Endothelial cell of umbilical vein (primary cell): ENCODE results near the gene NFS1.

ENCODE experiments used
- CTCF ChIP-seq, 2 donors: IDR thresholded peaks; 1 replicate in 1 of 2; 2 replicates in 1 of 2; pipeline ENCODE4 v1.5.1; 2011; ENCODE audit warnings: low read length in 2 of 2, mild to moderate bottlenecking in 2 of 2, moderate library complexity in 2 of 2, control low read depth in 1 of 2, inconsistent platforms in 1 of 2, low read depth in 1 of 2; ENCODE audit not compliant: insufficient read depth in 1 of 2; ENCODE audit errors: extremely low read depth in 1 of 2
- EZH2 ChIP-seq: IDR thresholded peaks from 2 replicates; pipeline ENCODE4 v1.6.1; 2012; ENCODE audit warnings: borderline replicate concordance, low read depth, mild to moderate bottlenecking, moderate library complexity, low read length, inconsistent platforms; ENCODE audit not compliant: severe bottlenecking
- GATA2 ChIP-seq: IDR thresholded peaks from 2 replicates; pipeline ENCODE4 v1.7.0; 2011; ENCODE audit warnings: low read depth, mild to moderate bottlenecking, moderate library complexity, mixed read lengths, low read length; ENCODE audit not compliant: insufficient read length, insufficient read depth
- JUN ChIP-seq: IDR thresholded peaks from 2 replicates; pipeline ENCODE4 v1.6.1; 2011; ENCODE audit warnings: borderline replicate concordance, low read depth; ENCODE audit not compliant: insufficient read length, insufficient read depth
- MAX ChIP-seq: IDR thresholded peaks from 2 replicates; pipeline ENCODE4 v1.6.1; 2011; ENCODE audit not compliant: insufficient read depth, insufficient read length
- POLR2A ChIP-seq: IDR thresholded peaks from 2 replicates; pipeline ENCODE4 v1.6.1; 2012; ENCODE audit warnings: low read depth, mild to moderate bottlenecking, control low read depth, low read length
- POLR2AphosphoS5 ChIP-seq: IDR thresholded peaks from 2 replicates; pipeline ENCODE4 v1.6.1; 2012; ENCODE audit warnings: low read depth, mild to moderate bottlenecking, control low read depth, low read length, moderate library complexity; ENCODE audit not compliant: insufficient read depth

DNA sequence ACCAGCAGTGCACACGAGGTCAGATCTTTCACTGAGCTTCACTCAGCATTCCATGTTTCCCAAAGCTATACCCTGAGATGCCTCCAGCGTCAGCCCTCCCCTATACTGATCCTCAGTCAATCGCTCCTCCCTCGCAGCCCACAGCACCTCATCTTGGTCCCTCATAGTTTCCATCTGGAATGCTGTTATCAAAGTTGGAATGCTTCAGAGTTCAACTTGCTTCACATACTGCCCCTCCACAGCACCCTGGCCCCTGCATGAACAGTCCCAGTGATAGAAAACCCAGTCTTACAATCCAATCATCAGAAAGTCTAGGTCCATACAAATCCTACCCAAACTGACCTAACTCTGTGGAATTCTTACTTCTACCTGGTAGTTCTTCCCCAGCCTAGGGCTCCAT, 63.5 kb downstream of the NFS1 start:
- TF ChIP-seq CTCF (IDR thresholded peaks at IDR 0.05; ENCODE audit: extremely low read depth in 1 of 2, insufficient read depth in 1 of 2, low read depth in 1 of 2, low read length in 2 of 2) = no peak
- no peak for TF ChIP-seq POLR2A
- no peak for TF ChIP-seq POLR2AphosphoS5
- TF ChIP-seq EZH2 = no peak
- TF ChIP-seq MAX = no peak
- TF ChIP-seq JUN = no peak
- no peak for TF ChIP-seq GATA2
